Ovary (tissue), 9 donors: ENCODE data around the gene SPEN. TPM values are rescaled to one million over a fixed set of nuclear protein-coding genes. Genes with fewer than 3 reads are reported as not detected.

Experiments
- DNase-seq, 5 donors: peaks; one replicate each; pipeline ENCODE4 v3.0.0-alpha.2; 2019 to 2020
- H3K27ac ChIP-seq, 2 donors: fragments of 200-600 bp; one replicate each; pipeline versions ENCODE4 v1.5.1 to v1.8.0; 2019 to 2022
- H3K27me3 ChIP-seq: fragments of 200-600 bp; one replicate; pipeline ENCODE4 v1.8.0; 2022
- H3K36me3 ChIP-seq: fragments of 200-600 bp; sonication (generic); one replicate; pipeline ENCODE4 v1.5.1; 2019
- H3K4me1 ChIP-seq: one replicate; pipeline ENCODE4 v1.8.1; 2013; ENCODE audit warnings: mild to moderate bottlenecking, moderate library complexity; ENCODE audit not compliant: insufficient read depth
- H3K4me3 ChIP-seq: fragments of 200-600 bp; sonication (generic); one replicate; pipeline ENCODE4 v1.5.1; 2017
- H3K9me3 ChIP-seq, 2 donors: fragments of 200-600 bp in 1 of 2; sonication (generic) in 1 of 2; one replicate each; pipeline versions ENCODE4 v1.5.1 to v1.8.1; 2013 to 2019; ENCODE audit warnings: mild to moderate bottlenecking in 1 of 2, moderate library complexity in 1 of 2
- EP300 ChIP-seq: sonication (generic); formaldehyde crosslinking; IDR thresholded peaks from one replicate; pipeline ENCODE4 v1.6.1; 2017; ENCODE audit warnings: antibody characterized with exemption
- POLR2A ChIP-seq: fragments of 450-650 bp; IDR thresholded peaks from one replicate; pipeline ENCODE4 v1.6.1; 2017; ENCODE audit warnings: antibody characterized with exemption, mild to moderate bottlenecking, moderate library complexity
- WGBS, 3 donors: extraction: QIAGEN DNeasy Blood & Tissue Kit in 1 of 3; methylation state at CpG; one replicate each; pipeline versions ENCODE4 v1.1.5 to v1.1.7; 2013 to 2017; 5-methylcytosine and 5-hydroxymethylcytosine counted together
- intact Hi-C, 4 donors: fragments of 100-400 bp; cut with DNase I; formaldehyde crosslinking; loops; one replicate each; pipeline versions ENCODE4 v1.11.0 to v1.15.1; 2022 to 2023
- polyA plus RNA-seq, 2 donors: library from polyadenylated mRNA; stranded (reverse); fragments of 200-250 nt in 1 of 2; fragments of 350-450 nt in 1 of 2; fragmentation: Illumina TruSeq in 1 of 2; extraction: RNeasy Lipid Tissue Mini Kit (QIAGEN cat#74804) in 1 of 2; gene quantifications; one replicate each; pipeline ENCODE4 v1.2.3, GENCODE V29; 2013 to 2014
- total RNA-seq, 7 donors: library from RNA; depleted of rRNA in 2 of 7; stranded (reverse); fragments of >200 nt in 2 of 7; fragmentation: NEBNext Ultra II Directional in 3 of 7; extraction: Animal tissue kit (Norgen Biotek cat#: 25700) in 3 of 7; gene quantifications; one replicate each; pipeline versions ENCODE4 v1.1.0 to v1.2.4, GENCODE V29; 2016 to 2023
- TF ChIP-seq, protein P1 (sequence below), 3 donors: fragments of 450-650 bp in 2 of 3; fragments of 200-600 bp in 1 of 3; IDR thresholded peaks; one replicate each; pipeline versions ENCODE4 v1.5.1 to v1.8.0; 2016 to 2022; ENCODE audit warnings: antibody characterized with exemption in 3 of 3, mild to moderate bottlenecking in 1 of 3
- donor health status: DM: no; HTN: no; CAD: no; lungs with moderate emphysema.
- donor health status: DM: no; HTN: no; CAD: no.
- donor health status: Bipolar disorder and iron deficiency.
- donor health status: DM: yes; HTN: yes; CAD: no.
- donor health status: DM: no; HTN: no; CAD: no.
- donor health status: DM: yes; HTN: yes; CAD: no.

Gene SPEN
- total and polyA plus RNA-seq, 9 donors, result 30.5 to 93.2 (median 62.9) TPM

DNA sequence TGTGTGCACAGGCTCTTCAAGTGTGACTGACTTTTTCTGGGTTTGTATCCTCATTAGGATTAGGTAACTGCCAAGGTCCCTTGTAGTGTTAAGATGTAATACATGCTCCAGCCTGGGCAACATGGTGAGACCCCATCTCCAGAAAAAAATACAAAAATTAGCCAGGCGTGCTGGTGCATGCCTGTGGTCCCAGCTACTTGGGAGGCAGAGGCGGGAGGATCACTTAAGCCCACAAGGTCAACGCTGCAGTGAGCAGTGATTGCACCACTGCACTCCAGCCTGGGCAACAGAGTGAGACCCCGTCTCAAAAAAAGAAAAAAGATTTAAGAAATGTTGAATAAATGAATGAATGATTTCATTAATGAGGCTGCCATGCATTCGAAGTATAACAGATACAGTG, 113.3 kb downstream of the SPEN start:
- H3K27ac ChIP-seq, result no peak overlapping the region
- H3K27me3 ChIP-seq, result no peaks in the 10 kb centered on the region
- H3K4me1 ChIP-seq, result peaks cover 9% of the 10 kb centered on the region
- WGBS, 3 donors, result 92 to 95% (median 93%) methylated on average over 5 of the region's 5 CpGs
- H3K36me3 ChIP-seq, result no peaks in the 10 kb centered on the region
- TF ChIP-seq EP300, result no peak
- no peak for TF ChIP-seq POLR2A
- TF ChIP-seq, protein P1, sequence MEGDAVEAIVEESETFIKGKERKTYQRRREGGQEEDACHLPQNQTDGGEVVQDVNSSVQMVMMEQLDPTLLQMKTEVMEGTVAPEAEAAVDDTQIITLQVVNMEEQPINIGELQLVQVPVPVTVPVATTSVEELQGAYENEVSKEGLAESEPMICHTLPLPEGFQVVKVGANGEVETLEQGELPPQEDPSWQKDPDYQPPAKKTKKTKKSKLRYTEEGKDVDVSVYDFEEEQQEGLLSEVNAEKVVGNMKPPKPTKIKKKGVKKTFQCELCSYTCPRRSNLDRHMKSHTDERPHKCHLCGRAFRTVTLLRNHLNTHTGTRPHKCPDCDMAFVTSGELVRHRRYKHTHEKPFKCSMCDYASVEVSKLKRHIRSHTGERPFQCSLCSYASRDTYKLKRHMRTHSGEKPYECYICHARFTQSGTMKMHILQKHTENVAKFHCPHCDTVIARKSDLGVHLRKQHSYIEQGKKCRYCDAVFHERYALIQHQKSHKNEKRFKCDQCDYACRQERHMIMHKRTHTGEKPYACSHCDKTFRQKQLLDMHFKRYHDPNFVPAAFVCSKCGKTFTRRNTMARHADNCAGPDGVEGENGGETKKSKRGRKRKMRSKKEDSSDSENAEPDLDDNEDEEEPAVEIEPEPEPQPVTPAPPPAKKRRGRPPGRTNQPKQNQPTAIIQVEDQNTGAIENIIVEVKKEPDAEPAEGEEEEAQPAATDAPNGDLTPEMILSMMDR (IDR thresholded peaks at IDR 0.05), result no peak
- intact Hi-C loops, result no loop called here
- H3K4me3 ChIP-seq, result no peak overlapping the region
- no peak for DNase-seq
- H3K9me3 ChIP-seq, result no peaks in the 10 kb centered on the region

DNA sequence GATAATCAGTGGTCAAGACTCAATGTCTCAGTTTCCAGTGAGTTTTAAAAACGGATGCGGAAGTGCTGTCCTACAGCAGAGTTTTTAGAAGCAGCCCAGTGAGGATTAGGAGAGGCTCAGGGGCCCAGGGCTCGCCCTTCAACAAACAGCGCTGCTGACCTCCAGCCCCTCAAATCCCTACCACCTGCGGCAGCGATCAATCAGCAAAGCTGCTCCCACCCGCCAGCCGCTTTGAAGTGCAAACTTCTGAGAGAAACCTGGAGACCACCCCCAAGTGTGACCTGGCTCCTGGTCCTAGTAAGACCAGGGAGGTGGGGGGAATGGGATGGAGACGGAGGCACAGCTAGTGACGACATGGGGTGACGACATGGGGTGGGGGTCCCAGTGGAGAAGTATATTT, 114.0 kb downstream of the SPEN start:
- peak in 1 of 5 donors; percentile 17 for DNase-seq
- no peak overlapping the region for H3K27ac ChIP-seq
- intact Hi-C loops, result no loop called here
- H3K27me3 ChIP-seq, result no peaks in the 10 kb centered on the region
- H3K9me3 ChIP-seq, result no peaks in the 10 kb centered on the region
- WGBS, 3 donors, result 85 to 88% (median 87%) methylated on average over 11 of the region's 11 CpGs
- H3K4me3 ChIP-seq, result no peak overlapping the region
- peaks cover 11% of the 10 kb centered on the region for H3K4me1 ChIP-seq
- TF ChIP-seq, protein P1 (IDR thresholded peaks at IDR 0.05), result no peak
- no peak for TF ChIP-seq EP300
- TF ChIP-seq POLR2A, result no peak
- no peaks in the 10 kb centered on the region for H3K36me3 ChIP-seq

DNA sequence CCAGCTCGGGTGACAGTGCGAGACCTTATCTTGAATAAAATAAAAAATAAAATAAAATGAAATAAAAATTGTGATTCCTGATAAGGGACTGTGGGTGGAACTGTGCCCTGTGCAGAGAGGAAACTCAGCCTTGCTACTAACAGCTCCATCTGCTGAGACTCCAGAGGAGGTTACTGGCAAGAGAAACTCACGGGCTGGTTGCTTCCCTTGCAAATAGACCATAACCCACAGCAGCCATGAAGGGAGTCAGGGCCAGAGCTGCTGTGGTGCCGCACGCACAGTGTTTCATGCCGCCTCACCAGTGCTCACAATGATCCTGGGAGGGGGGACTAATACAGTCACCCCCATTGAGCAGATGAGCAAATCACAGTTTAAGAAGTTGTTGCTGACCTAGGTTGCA, 114.7 kb downstream of the SPEN start:
- intact Hi-C loops, result no loop called here
- Histone ChIP-seq H3K4me1 (peaks cover 12% of the 10 kb centered on the region), H3K9me3 (no peaks in the 10 kb centered on the region), H3K27ac (peak overlapping the region in 1 of 2 donors; percentile 29), H3K36me3 (no peaks in the 10 kb centered on the region), H3K27me3 (no peaks in the 10 kb centered on the region), H3K4me3 (no peak overlapping the region)
- TF ChIP-seq, protein P1 (IDR thresholded peaks at IDR 0.05), result no peak
- TF ChIP-seq POLR2A, result no peak
- TF ChIP-seq EP300, result no peak
- peak in 1 of 5 donors; percentile 31 for DNase-seq
- 58 to 72% (median 64%) methylated on average over 6 of the region's 6 CpGs for WGBS, 3 donors

DNA sequence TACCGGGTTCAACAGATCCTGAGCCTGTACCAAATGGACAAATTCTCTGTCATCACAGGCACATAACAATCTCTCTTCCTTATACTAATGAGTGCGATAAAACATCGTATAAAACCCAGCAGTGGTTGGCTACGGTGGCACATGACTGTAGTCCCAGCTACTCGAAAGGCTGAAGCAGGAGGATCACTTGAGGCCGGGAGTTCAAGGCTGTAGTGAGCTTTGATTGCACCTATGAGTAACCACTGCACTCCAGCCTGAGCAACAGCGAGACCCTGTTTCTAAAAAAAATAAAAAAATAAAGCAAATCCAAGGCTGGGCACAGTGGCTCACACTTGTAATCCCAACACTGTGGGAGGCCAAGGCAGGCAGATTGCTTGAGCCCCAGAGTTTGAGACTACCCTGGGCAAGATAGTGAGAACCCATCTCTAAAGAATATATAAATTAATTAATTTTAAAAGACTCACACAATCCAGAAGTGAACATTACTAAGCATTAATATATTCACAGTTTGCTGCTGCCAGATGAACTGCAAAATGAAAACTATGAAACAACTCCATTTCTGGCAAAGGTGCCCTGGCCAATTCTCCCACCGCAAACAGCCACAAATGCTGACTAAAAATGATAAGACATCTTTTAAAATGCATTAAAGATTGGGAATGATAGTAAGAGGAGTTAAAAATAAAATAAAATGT, 115.3 kb downstream of the SPEN start:
- no peaks in the 10 kb centered on the region for H3K9me3 ChIP-seq
- H3K4me3 ChIP-seq, result no peak overlapping the region
- peak overlapping the region in 1 of 2 donors; percentile 29 for H3K27ac ChIP-seq
- WGBS, 3 donors, result 33 to 57% (median 47%) methylated on average over 8 of the region's 8 CpGs
- peaks cover 12% of the 10 kb centered on the region for H3K4me1 ChIP-seq
- H3K27me3 ChIP-seq, result no peaks in the 10 kb centered on the region
- intact Hi-C loops, result no loop called here
- H3K36me3 ChIP-seq, result no peaks in the 10 kb centered on the region
- no peak for TF ChIP-seq EP300
- TF ChIP-seq, protein P1 (IDR thresholded peaks at IDR 0.05), result no peak
- TF ChIP-seq POLR2A, result no peak
- DNase-seq, result peak in 2 of 5 donors; percentile 30 to 55
